ENCODE measurements around the gene CDC73. TPM values are rescaled to one million over a fixed set of nuclear protein-coding genes. Genes with fewer than 3 reads are reported as not detected.

CDC73 gene
- total and polyA plus RNA-seq, 2 donors (not counting 3 experiments of a cell fraction or from before 2014, with no cell fraction given): 9.9 to 55.8 TPM

DNA sequence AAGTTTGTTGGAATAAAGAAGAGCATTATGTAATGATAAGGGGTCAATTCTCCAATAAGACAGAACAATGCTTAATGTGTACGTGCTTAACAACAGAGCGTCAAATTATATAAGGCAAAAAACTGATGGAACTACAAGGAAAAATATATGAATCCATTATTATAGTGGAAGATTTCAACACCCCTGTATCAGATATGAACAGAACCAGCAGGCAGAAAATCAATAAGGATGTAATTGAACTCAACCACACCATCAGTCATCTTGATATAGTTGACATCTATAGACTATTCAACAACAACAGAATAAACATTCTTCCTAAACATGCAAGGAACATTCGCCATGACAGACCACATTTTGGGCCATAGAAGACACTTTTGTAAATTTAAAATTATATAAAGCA is 3.6 kb upstream of the CDC73 start:
- ChIA-PET POLR2A (no interaction called here), CTCF (no interaction called here)
- H3K4me1 ChIP-seq (ENCODE audit: control insufficient read depth, extremely low read depth, insufficient read depth, low read length): peaks cover 20% of the 10 kb centered on the region
- peaks cover 10% of the 10 kb centered on the region for H3K79me2 ChIP-seq (ENCODE audit: control insufficient read depth, insufficient read depth, low read length)
- H3K9ac ChIP-seq (replicated peaks; ENCODE audit: extremely low read depth, insufficient read depth, low read length): no peak overlapping the region
- H3K9me1 ChIP-seq (replicated peaks; ENCODE audit: control insufficient read depth, extremely low read depth, insufficient read depth, low read length): no peaks in the 10 kb centered on the region
- no peak overlapping the region for H3K4me2 ChIP-seq (ENCODE audit: insufficient read depth, low read length)
- H4K20me1 ChIP-seq (replicated peaks; ENCODE audit: control insufficient read depth, extremely low read depth, insufficient read depth, low read length): no peaks in the 10 kb centered on the region
- DNase-seq (ENCODE audit: low read depth, low spot score) (no peak), FAIRE-seq (no peak)
- H3K36me3 ChIP-seq (ENCODE audit: control insufficient read depth in 2 of 2, extremely low read depth in 1 of 2, insufficient read depth in 2 of 2, low read length in 2 of 2): no peaks in the 10 kb centered on the region
- no peak overlapping the region for H3K27ac ChIP-seq (ENCODE audit: insufficient read depth, low read depth, low read length)
- H2AFZ ChIP-seq (ENCODE audit: low read depth, low read length): no peak overlapping the region
- intact Hi-C loops (cut with micrococcal nuclease) (no loop called here), dilution Hi-C loops (cut with MboI; ENCODE audit: extremely low pct_ligation_motif_present, low sequenced_read_pairs) (no loop called here)
- H3K4me3 ChIP-seq (replicated peaks in 1 of 3; ENCODE audit: insufficient read depth in 1 of 3, low read depth in 1 of 3, low read length in 3 of 3): no peak overlapping the region
- no peaks in the 10 kb centered on the region for H3K27me3 ChIP-seq (ENCODE audit: control insufficient read depth in 2 of 2, insufficient read depth in 2 of 2, low read length in 2 of 2)
- BruUV-seq (replicated peaks): no TSS peak
- no peaks in the 10 kb centered on the region for H3K9me3 ChIP-seq (replicated peaks; ENCODE audit: control insufficient read depth, insufficient read depth, low read length)
- TF ChIP-seq MAX (IDR thresholded peaks at IDR 0.05; ENCODE audit: insufficient read depth, insufficient read length) (no peak), POLR2AphosphoS5 (IDR thresholded peaks at IDR 0.05; ENCODE audit: insufficient read depth, low read depth, low read length) (no peak), POLR2A (IDR thresholded peaks at IDR 0.05; ENCODE audit: low read depth, low read length) (no peak), MYC (IDR thresholded peaks at IDR 0.05; ENCODE audit: low read depth, low read length) (no peak)

- Histone ChIP-seq H3K9me1 (replicated peaks; ENCODE audit: control insufficient read depth, extremely low read depth, insufficient read depth, low read length) (no peaks in the 10 kb centered on the region), H3K9ac (replicated peaks; ENCODE audit: extremely low read depth, insufficient read depth, low read length) (no peak overlapping the region), H3K4me2 (ENCODE audit: insufficient read depth, low read length) (no peak overlapping the region), H3K4me1 (ENCODE audit: control insufficient read depth, extremely low read depth, insufficient read depth, low read length) (peaks cover 28% of the 10 kb centered on the region), H3K4me3 (replicated peaks in 1 of 3; ENCODE audit: insufficient read depth in 1 of 3, low read depth in 1 of 3, low read length in 3 of 3) (no peak overlapping the region), H3K9me3 (replicated peaks; ENCODE audit: control insufficient read depth, insufficient read depth, low read length) (no peaks in the 10 kb centered on the region), H2AFZ (ENCODE audit: low read depth, low read length) (no peak overlapping the region), H4K20me1 (replicated peaks; ENCODE audit: control insufficient read depth, extremely low read depth, insufficient read depth, low read length) (peaks cover 2% of the 10 kb centered on the region), H3K79me2 (ENCODE audit: control insufficient read depth, insufficient read depth, low read length) (peaks cover 18% of the 10 kb centered on the region), H3K27ac (ENCODE audit: insufficient read depth, low read depth, low read length) (no peak overlapping the region), H3K27me3 (ENCODE audit: control insufficient read depth in 2 of 2, insufficient read depth in 2 of 2, low read length in 2 of 2) (no peaks in the 10 kb centered on the region), H3K36me3 (ENCODE audit: control insufficient read depth in 2 of 2, extremely low read depth in 1 of 2, insufficient read depth in 2 of 2, low read length in 2 of 2) (no peaks in the 10 kb centered on the region)
- FAIRE-seq (no peak), DNase-seq (ENCODE audit: low read depth, low spot score) (no peak)
- BruUV-seq (replicated peaks): no TSS peak
- intact Hi-C loops (cut with micrococcal nuclease) (no loop called here), dilution Hi-C loops (cut with MboI; ENCODE audit: extremely low pct_ligation_motif_present, low sequenced_read_pairs) (no loop called here)
- ChIA-PET CTCF (no interaction called here), POLR2A (no interaction called here)
- TF ChIP-seq, protein P1, sequence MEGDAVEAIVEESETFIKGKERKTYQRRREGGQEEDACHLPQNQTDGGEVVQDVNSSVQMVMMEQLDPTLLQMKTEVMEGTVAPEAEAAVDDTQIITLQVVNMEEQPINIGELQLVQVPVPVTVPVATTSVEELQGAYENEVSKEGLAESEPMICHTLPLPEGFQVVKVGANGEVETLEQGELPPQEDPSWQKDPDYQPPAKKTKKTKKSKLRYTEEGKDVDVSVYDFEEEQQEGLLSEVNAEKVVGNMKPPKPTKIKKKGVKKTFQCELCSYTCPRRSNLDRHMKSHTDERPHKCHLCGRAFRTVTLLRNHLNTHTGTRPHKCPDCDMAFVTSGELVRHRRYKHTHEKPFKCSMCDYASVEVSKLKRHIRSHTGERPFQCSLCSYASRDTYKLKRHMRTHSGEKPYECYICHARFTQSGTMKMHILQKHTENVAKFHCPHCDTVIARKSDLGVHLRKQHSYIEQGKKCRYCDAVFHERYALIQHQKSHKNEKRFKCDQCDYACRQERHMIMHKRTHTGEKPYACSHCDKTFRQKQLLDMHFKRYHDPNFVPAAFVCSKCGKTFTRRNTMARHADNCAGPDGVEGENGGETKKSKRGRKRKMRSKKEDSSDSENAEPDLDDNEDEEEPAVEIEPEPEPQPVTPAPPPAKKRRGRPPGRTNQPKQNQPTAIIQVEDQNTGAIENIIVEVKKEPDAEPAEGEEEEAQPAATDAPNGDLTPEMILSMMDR (IDR thresholded peaks at IDR 0.05; ENCODE audit: extremely low read depth in 1 of 2, insufficient read depth in 1 of 2, low read depth in 1 of 2, low read length in 2 of 2): no peak
- TF ChIP-seq JUN (IDR thresholded peaks at IDR 0.05; ENCODE audit: borderline replicate concordance, insufficient read depth, insufficient read length, low read depth) (no peak), MYC (IDR thresholded peaks at IDR 0.05; ENCODE audit: low read depth, low read length) (no peak), POLR2AphosphoS5 (IDR thresholded peaks at IDR 0.05; ENCODE audit: insufficient read depth, low read depth, low read length) (no peak), EZH2 (IDR thresholded peaks at IDR 0.05; ENCODE audit: borderline replicate concordance, low read depth, low read length, severe bottlenecking) (no peak), MAX (IDR thresholded peaks at IDR 0.05; ENCODE audit: insufficient read depth, insufficient read length) (no peak), FOS (IDR thresholded peaks at IDR 0.05; ENCODE audit: borderline replicate concordance, insufficient read depth, low read length) (no peak), POLR2A (IDR thresholded peaks at IDR 0.05; ENCODE audit: low read depth, low read length) (no peak), GATA2 (IDR thresholded peaks at IDR 0.05; ENCODE audit: insufficient read depth, insufficient read length, low read depth, low read length) (no peak)
Measured at GRCh38 chr1:193118803-193119730, 2.8 kb upstream of the CDC73 start.
